Tibial nerve (tissue), 4 donors: Measurements from ENCODE around the gene KRTAP22-1. TPM values are rescaled to one million over a fixed set of nuclear protein-coding genes. Genes with fewer than 3 reads are reported as not detected.

Experiments
- DNase-seq, 2 donors: peaks; one replicate each; pipeline ENCODE4 v3.0.0-alpha.2; 2019; ENCODE audit warnings: low spot score in 2 of 2
- H3K27ac ChIP-seq, 4 donors: fragments of 200-600 bp; sonication (generic) in 3 of 4; one replicate each; pipeline ENCODE4 v1.5.1; 2017 to 2019; ENCODE audit warnings: mild to moderate bottlenecking in 1 of 4
- H3K27me3 ChIP-seq, 2 donors: fragments of 200-600 bp; sonication (generic) in 1 of 2; one replicate each; pipeline versions ENCODE4 v1.5.1 to v1.6.0; 2017 to 2019
- H3K36me3 ChIP-seq, 3 donors: fragments of 200-600 bp; sonication (generic); one replicate each; pipeline ENCODE4 v1.5.1; 2018 to 2019
- H3K4me1 ChIP-seq, 4 donors: fragments of 200-600 bp; sonication (generic) in 3 of 4; one replicate each; pipeline ENCODE4 v1.5.1; 2017 to 2019
- H3K4me3 ChIP-seq, 4 donors: fragments of 200-600 bp; sonication (generic) in 3 of 4; one replicate each; pipeline ENCODE4 v1.5.1; 2017 to 2019; ENCODE audit warnings: mild to moderate bottlenecking in 1 of 4, moderate library complexity in 1 of 4
- H3K9me3 ChIP-seq, 4 donors: fragments of 200-600 bp; sonication (generic) in 3 of 4; one replicate each; pipeline ENCODE4 v1.5.1; 2017 to 2019
- CTCF ChIP-seq, 5 experiments: fragments of 200-600 bp in 3 of 5; fragments of 450-650 bp in 2 of 5; sonication (generic) in 3 of 5; IDR thresholded peaks; one replicate each; pipeline ENCODE4 v1.5.1; 2016 to 2019; ENCODE audit warnings: antibody characterized with exemption in 5 of 5, mild to moderate bottlenecking in 3 of 5, moderate library complexity in 2 of 5
- EP300 ChIP-seq, 2 donors: sonication (generic); formaldehyde crosslinking; IDR thresholded peaks; one replicate each; pipeline ENCODE4 v1.6.1; 2017; ENCODE audit warnings: antibody characterized with exemption in 2 of 2, mild to moderate bottlenecking in 1 of 2
- POLR2A ChIP-seq, 2 donors: fragments of 450-650 bp; IDR thresholded peaks; one replicate each; pipeline ENCODE4 v1.6.1; 2017; ENCODE audit warnings: antibody characterized with exemption in 2 of 2, mild to moderate bottlenecking in 2 of 2, moderate library complexity in 2 of 2
- WGBS, 2 donors: methylation state at CpG; one replicate each; pipeline ENCODE4 v1.1.5; 2018; 5-methylcytosine and 5-hydroxymethylcytosine counted together
- total RNA-seq, 4 donors: library from RNA; depleted of rRNA; stranded (reverse); fragments of >200 nt; gene quantifications; one replicate each; pipeline ENCODE4 v1.1.0, GENCODE V29; 2016

KRTAP22-1 gene
- total RNA-seq, 4 donors from 2014 or later = not detected

GRCh38 chr21:30605968-30606367 lies 5.1 kb downstream of the KRTAP22-1 start:
- 90% methylated on average over 2 of the region's 2 CpGs for WGBS, 2 donors
- no peak overlapping the region for H3K27ac ChIP-seq
- TF ChIP-seq CTCF (IDR thresholded peaks at IDR 0.05) = no peak
- TF ChIP-seq EP300 (IDR thresholded peaks at IDR 0.05) = no peak
- TF ChIP-seq POLR2A (IDR thresholded peaks at IDR 0.05) = no peak
- peaks cover 0 to 14% (median 0%) of the 10 kb centered on the region in 4 donors for H3K9me3 ChIP-seq
- no peaks in the 10 kb centered on the region for H3K27me3 ChIP-seq
- H3K36me3 ChIP-seq = no peaks in the 10 kb centered on the region
- no peaks in the 10 kb centered on the region for H3K4me1 ChIP-seq
- no peak overlapping the region for H3K4me3 ChIP-seq
- DNase-seq = no peak

GRCh38 chr21:30612132-30612531 lies 11.2 kb downstream of the KRTAP22-1 start:
- no peak for DNase-seq
- Histone ChIP-seq H3K36me3 (no peaks in the 10 kb centered on the region), H3K27me3 (no peaks in the 10 kb centered on the region), H3K9me3 (peaks cover 0 to 12% (median 0%) of the 10 kb centered on the region in 4 donors), H3K4me3 (no peak overlapping the region), H3K4me1 (no peaks in the 10 kb centered on the region), H3K27ac (no peak overlapping the region)
- TF ChIP-seq CTCF (IDR thresholded peaks at IDR 0.05) (no peak), EP300 (IDR thresholded peaks at IDR 0.05) (no peak), POLR2A (IDR thresholded peaks at IDR 0.05) (no peak)
- 79 to 80% methylated on average over 2 of the region's 2 CpGs for WGBS, 2 donors

- no peak for DNase-seq
- H3K4me1 ChIP-seq = no peaks in the 10 kb centered on the region
- no peak within 1 kb of the TSS for H3K4me3 ChIP-seq
- 53 to 59% methylated on average over 2 of the region's 2 CpGs for WGBS, 2 donors
- no peaks in the 10 kb centered on the region for H3K27me3 ChIP-seq
- TF ChIP-seq POLR2A (IDR thresholded peaks at IDR 0.05) = no peak
- TF ChIP-seq EP300 (IDR thresholded peaks at IDR 0.05) = no peak
- TF ChIP-seq CTCF (IDR thresholded peaks at IDR 0.05) = no peak
- H3K36me3 ChIP-seq = no peaks in the 10 kb centered on the region
- peaks cover 0 to 6% (median 0%) of the 10 kb centered on the region in 4 donors for H3K9me3 ChIP-seq
- H3K27ac ChIP-seq = no peak within 1 kb of the TSS
Measured at GRCh38 chr21:30613836-30614235, 12.9 kb downstream of the KRTAP22-1 start, which contains the start of gene KRTAP6-1. KRTAP6-1 (minus strand) TSS chr21:30613930; CDS start chr21:30613904, 26 bp downstream.

- peaks cover 0 to 6% (median 0%) of the 10 kb centered on the region in 4 donors for H3K9me3 ChIP-seq
- no peak overlapping the region for H3K4me3 ChIP-seq
- no peaks in the 10 kb centered on the region for H3K27me3 ChIP-seq
- no peak overlapping the region for H3K27ac ChIP-seq
- no peaks in the 10 kb centered on the region for H3K4me1 ChIP-seq
- no peak for DNase-seq
- no peak for TF ChIP-seq POLR2A (IDR thresholded peaks at IDR 0.05)
- TF ChIP-seq EP300 (IDR thresholded peaks at IDR 0.05) = no peak
- no peaks in the 10 kb centered on the region for H3K36me3 ChIP-seq
Measured at GRCh38 chr21:30615199-30615598, 14.3 kb downstream of the KRTAP22-1 start.

GRCh38 chr21:30616125-30616524 lies 15.2 kb downstream of the KRTAP22-1 start, which contains the start of gene KRTAP20-1:
KRTAP20-1 (plus strand) TSS chr21:30616425; CDS start chr21:30616455, 30 bp downstream.
- H3K27ac ChIP-seq = no peak within 1 kb of the TSS
- no peak within 1 kb of the TSS for H3K4me3 ChIP-seq
- TF ChIP-seq EP300 (IDR thresholded peaks at IDR 0.05) (no peak), CTCF (IDR thresholded peaks at IDR 0.05) (no peak), POLR2A (IDR thresholded peaks at IDR 0.05) (no peak)
- peaks cover 0 to under 1% (median 0%) of the 10 kb centered on the region in 4 donors for H3K9me3 ChIP-seq
- H3K4me1 ChIP-seq = no peaks in the 10 kb centered on the region
- no peak for DNase-seq
- no peaks in the 10 kb centered on the region for H3K36me3 ChIP-seq
- no peaks in the 10 kb centered on the region for H3K27me3 ChIP-seq
- WGBS, 2 donors = 88 to 92% methylated on average over 2 of the region's 2 CpGs

- TF ChIP-seq CTCF (IDR thresholded peaks at IDR 0.05) = no peak
- TF ChIP-seq POLR2A (IDR thresholded peaks at IDR 0.05) = no peak
- no peak overlapping the region for H3K4me3 ChIP-seq
- H3K9me3 ChIP-seq = peaks cover 0 to 3% (median 0%) of the 10 kb centered on the region in 4 donors
- H3K4me1 ChIP-seq = no peaks in the 10 kb centered on the region
- H3K27me3 ChIP-seq = no peaks in the 10 kb centered on the region
- DNase-seq = no peak
- H3K36me3 ChIP-seq = no peaks in the 10 kb centered on the region
- H3K27ac ChIP-seq = no peak overlapping the region
Measured at GRCh38 chr21:30620080-30620479, 19.2 kb downstream of the KRTAP22-1 start.
